PFSK-1 (cell line): ENCODE results near the gene XNDC1N.

Experiments used
- FOXP2 ChIP-seq: optimal IDR thresholded peaks from 2 replicates; pipeline ENCODE3; 2011; ENCODE audit warnings: borderline replicate concordance, control low read depth, inconsistent platforms; ENCODE audit not compliant: insufficient read depth; ENCODE audit errors: extremely low read length, extremely low read depth
- POLR2AphosphoS5 ChIP-seq: IDR thresholded peaks from 2 replicates; pipeline ENCODE4 v1.6.1; 2012; ENCODE audit warnings: low read depth, mild to moderate bottlenecking, control low read depth, low read length, moderate library complexity
- SIN3A ChIP-seq: IDR thresholded peaks from 2 replicates; pipeline ENCODE4 v1.6.1; 2012; ENCODE audit warnings: mild to moderate bottlenecking, low read length, moderate library complexity, borderline replicate concordance; ENCODE audit not compliant: insufficient read depth
- TAF1 ChIP-seq: IDR thresholded peaks from 2 replicates; pipeline ENCODE4 v1.6.1; 2012; ENCODE audit warnings: low read length, control low read depth, borderline replicate concordance; ENCODE audit not compliant: insufficient read depth
- TF ChIP-seq, protein P1 (sequence below), 2 experiments: IDR thresholded peaks; 2 replicates each; pipeline versions ENCODE4 v1.6.1 to v1.8.0; 2011 to 2012; ENCODE audit warnings: low read depth in 2 of 2, low read length in 2 of 2, control low read depth in 1 of 2, inconsistent platforms in 1 of 2, mild to moderate bottlenecking in 1 of 2, moderate library complexity in 1 of 2; ENCODE audit not compliant: insufficient read depth in 1 of 2

Gene XNDC1N

DNA sequence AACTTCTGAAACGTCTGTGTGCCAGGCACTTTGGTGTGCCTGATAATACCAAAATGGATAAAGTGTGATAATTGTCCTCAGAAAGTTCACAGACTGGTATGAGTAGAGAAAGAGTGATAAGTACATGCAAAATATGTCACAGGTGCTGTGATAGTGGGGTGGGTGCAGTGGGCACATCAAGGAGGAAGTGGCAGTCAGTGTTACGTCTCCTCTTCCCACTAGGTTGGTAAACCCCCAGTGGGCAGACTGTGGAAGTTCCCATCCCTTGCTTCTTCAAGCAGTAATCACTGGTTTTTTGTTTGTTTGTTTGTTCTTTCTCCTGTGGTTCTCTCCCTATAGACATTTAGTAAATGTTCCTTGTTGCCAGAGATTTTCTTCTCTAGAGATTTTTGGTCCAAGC is 5.8 kb upstream of the XNDC1N start:
- TF ChIP-seq SIN3A, result no peak
- TF ChIP-seq FOXP2, result no peak
- TF ChIP-seq, protein P1, sequence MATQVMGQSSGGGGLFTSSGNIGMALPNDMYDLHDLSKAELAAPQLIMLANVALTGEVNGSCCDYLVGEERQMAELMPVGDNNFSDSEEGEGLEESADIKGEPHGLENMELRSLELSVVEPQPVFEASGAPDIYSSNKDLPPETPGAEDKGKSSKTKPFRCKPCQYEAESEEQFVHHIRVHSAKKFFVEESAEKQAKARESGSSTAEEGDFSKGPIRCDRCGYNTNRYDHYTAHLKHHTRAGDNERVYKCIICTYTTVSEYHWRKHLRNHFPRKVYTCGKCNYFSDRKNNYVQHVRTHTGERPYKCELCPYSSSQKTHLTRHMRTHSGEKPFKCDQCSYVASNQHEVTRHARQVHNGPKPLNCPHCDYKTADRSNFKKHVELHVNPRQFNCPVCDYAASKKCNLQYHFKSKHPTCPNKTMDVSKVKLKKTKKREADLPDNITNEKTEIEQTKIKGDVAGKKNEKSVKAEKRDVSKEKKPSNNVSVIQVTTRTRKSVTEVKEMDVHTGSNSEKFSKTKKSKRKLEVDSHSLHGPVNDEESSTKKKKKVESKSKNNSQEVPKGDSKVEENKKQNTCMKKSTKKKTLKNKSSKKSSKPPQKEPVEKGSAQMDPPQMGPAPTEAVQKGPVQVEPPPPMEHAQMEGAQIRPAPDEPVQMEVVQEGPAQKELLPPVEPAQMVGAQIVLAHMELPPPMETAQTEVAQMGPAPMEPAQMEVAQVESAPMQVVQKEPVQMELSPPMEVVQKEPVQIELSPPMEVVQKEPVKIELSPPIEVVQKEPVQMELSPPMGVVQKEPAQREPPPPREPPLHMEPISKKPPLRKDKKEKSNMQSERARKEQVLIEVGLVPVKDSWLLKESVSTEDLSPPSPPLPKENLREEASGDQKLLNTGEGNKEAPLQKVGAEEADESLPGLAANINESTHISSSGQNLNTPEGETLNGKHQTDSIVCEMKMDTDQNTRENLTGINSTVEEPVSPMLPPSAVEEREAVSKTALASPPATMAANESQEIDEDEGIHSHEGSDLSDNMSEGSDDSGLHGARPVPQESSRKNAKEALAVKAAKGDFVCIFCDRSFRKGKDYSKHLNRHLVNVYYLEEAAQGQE (IDR thresholded peaks at IDR 0.05; ENCODE audit: insufficient read depth in 1 of 2, low read depth in 2 of 2, low read length in 2 of 2), result no peak
- TF ChIP-seq POLR2AphosphoS5, result no peak
- TF ChIP-seq TAF1, result no peak

DNA sequence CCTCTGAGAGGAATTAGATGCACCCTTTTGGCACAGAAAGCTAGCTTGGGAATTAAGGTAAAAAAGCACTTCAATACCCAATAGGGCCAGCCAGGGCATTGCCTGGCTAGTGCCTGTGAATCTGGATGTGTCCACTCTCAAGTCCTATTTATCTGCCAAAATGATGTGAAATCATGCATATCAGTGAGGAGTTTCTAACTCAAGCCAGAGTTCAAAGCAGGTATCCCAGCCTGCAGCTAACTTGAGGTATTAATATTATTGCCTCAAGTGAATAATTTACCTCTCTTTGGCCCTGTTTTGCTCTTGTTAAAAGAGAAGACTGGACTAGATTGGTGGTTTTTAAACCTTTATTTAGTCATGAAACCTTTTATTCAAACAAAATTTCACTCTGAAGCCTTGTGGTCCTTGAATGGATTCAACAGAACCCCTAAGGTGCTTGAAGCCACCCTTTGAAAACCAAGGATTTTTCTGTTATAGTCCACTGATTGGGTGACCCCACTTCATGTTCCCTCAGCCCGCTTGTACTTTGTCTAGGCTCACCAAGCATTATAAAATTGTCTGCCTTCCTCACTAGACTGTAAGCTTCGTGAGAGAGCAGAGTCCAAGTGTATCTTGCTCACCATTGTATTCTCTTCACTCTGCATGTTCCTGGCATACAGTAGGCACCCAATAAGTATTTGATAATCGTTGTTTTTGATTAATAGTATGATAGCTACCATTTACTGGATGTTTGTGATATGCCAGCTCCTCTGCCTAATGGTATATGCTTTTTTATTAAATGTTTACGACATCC is 4.9 kb upstream of the XNDC1N start:
- TF ChIP-seq TAF1, result no peak
- no peak for TF ChIP-seq FOXP2
- no peak for TF ChIP-seq SIN3A
- TF ChIP-seq, protein P1 (IDR thresholded peaks at IDR 0.05; ENCODE audit: insufficient read depth in 1 of 2, low read depth in 2 of 2, low read length in 2 of 2), result no peak
- TF ChIP-seq POLR2AphosphoS5, result no peak

DNA sequence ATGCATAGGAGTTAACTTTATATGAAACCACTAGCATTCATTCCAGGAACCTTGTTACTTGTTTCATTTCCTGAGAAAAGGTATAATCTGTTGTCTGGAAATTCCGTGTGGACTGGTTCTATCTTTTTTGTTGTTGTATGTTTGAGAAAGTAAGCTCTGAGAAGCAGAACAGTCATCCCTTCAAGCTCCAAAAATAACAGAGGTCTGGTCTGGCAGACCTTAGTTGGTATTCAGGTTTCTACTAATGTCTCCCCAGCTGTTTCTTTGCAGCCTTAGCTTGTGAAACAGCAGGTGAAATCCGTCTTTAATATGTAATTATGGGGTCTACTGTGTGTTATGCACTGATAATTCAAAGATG is 2.8 kb upstream of the XNDC1N start:
- no peak for TF ChIP-seq FOXP2
- TF ChIP-seq TAF1, result no peak
- no peak for TF ChIP-seq POLR2AphosphoS5
- no peak for TF ChIP-seq SIN3A
- TF ChIP-seq, protein P1 (IDR thresholded peaks at IDR 0.05; ENCODE audit: insufficient read depth in 1 of 2, low read depth in 2 of 2, low read length in 2 of 2), result no peak

DNA sequence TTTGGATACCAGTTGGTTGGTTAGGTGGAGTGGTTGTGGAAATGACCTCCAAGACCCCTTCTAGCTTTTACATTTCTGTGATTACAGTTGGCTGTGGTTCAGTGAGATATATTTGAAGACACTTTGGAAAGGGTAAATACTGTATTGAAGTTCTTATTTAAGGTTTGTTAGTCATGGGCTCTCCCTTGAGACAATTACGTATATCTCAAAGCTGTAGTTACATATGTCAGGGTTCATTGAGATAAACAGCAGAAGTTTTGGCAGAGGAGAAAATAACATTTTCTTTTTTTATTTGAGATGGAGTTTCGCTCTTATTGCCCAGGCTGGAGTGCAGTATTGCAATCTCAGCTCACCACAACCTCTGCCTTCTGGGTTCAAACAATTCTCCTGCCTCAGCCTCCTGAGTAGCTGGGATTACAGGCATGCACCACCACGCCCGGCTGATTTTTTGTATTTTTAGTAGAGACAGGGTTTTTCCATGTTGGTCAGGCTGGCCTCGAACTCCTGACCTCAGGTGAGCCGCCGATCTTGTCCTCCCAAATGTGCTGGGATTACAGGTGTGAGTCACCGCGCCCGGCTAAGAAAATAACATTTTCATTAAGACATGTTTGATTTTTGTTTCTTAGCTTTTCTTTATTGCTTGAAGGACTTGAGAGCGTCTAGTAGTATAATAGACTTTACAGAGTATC is 2.3 kb upstream of the XNDC1N start:
- no peak for TF ChIP-seq FOXP2
- no peak for TF ChIP-seq POLR2AphosphoS5
- TF ChIP-seq SIN3A, result no peak
- TF ChIP-seq, protein P1 (IDR thresholded peaks at IDR 0.05; ENCODE audit: insufficient read depth in 1 of 2, low read depth in 2 of 2, low read length in 2 of 2), result no peak
- no peak for TF ChIP-seq TAF1
